IPS-18c (cell line): ENCODE measurements around the gene CHMP1A.

Experiments used
- H3K4me3 ChIP-seq: 2 replicates; pipeline ENCODE4 v1.7.0; 2013; ENCODE audit warnings: low read depth, mild to moderate bottlenecking, low read length, moderate library complexity; ENCODE audit not compliant: insufficient read depth
- H3K9me3 ChIP-seq: one replicate; pipeline ENCODE4 v1.6.1; 2013; ENCODE audit warnings: mild to moderate bottlenecking, low read length, moderate library complexity; ENCODE audit not compliant: control insufficient read depth, insufficient read depth

The CHMP1A gene

GRCh38 chr16:89618109-89618998 lies 39.2 kb downstream of the CHMP1A start:
- Histone ChIP-seq H3K4me3 (no peak overlapping the region), H3K9me3 (no peaks in the 10 kb centered on the region)

GRCh38 chr16:89617036-89617435 lies 40.5 kb downstream of the CHMP1A start:
- H3K9me3 ChIP-seq, result peaks cover 2% of the 10 kb centered on the region
- no peak overlapping the region for H3K4me3 ChIP-seq

- H3K9me3 ChIP-seq, result peaks cover 2% of the 10 kb centered on the region
- H3K4me3 ChIP-seq, result no peak overlapping the region
Measured at GRCh38 chr16:89616623-89617022, 40.9 kb downstream of the CHMP1A start.

GRCh38 chr16:89615596-89616090 lies 41.9 kb downstream of the CHMP1A start:
- Histone ChIP-seq H3K9me3 (peaks cover 2% of the 10 kb centered on the region), H3K4me3 (no peak overlapping the region)

- Histone ChIP-seq H3K9me3 (peaks cover 2% of the 10 kb centered on the region), H3K4me3 (no peak overlapping the region)
Measured at GRCh38 chr16:89615176-89615575, 42.3 kb downstream of the CHMP1A start.

GRCh38 chr16:89613954-89614459 lies 43.5 kb downstream of the CHMP1A start:
- H3K4me3 ChIP-seq, result no peak overlapping the region

GRCh38 chr16:89613231-89613953 lies 44.1 kb downstream of the CHMP1A start, which contains the start of gene DPEP1:
Gene DPEP1 (plus strand): TSS chr16:89613642. CDS start chr16:89630411, 16,769 bp downstream.
- peaks cover 2% of the 10 kb centered on the region for H3K9me3 ChIP-seq
- H3K4me3 ChIP-seq, result no peak within 1 kb of the TSS

More at GRCh38 chr16:89613954-89614459, 43.5 kb downstream of the CHMP1A start:
- H3K9me3 ChIP-seq, result peaks cover 2% of the 10 kb centered on the region

GRCh38 chr16:89612415-89613166 lies 44.9 kb downstream of the CHMP1A start:
- Histone ChIP-seq H3K9me3 (peaks cover 2% of the 10 kb centered on the region), H3K4me3 (no peak overlapping the region)

- Histone ChIP-seq H3K4me3 (no peak overlapping the region), H3K9me3 (peaks cover 2% of the 10 kb centered on the region)
Measured at GRCh38 chr16:89610108-89610453, 47.4 kb downstream of the CHMP1A start.

GRCh38 chr16:89607937-89608740 lies 49.4 kb downstream of the CHMP1A start:
- Histone ChIP-seq H3K9me3 (peaks cover 2% of the 10 kb centered on the region), H3K4me3 (no peak overlapping the region)

GRCh38 chr16:89607453-89607852 lies 50.1 kb downstream of the CHMP1A start:
- H3K9me3 ChIP-seq, result peaks cover 2% of the 10 kb centered on the region
- no peak overlapping the region for H3K4me3 ChIP-seq

GRCh38 chr16:89606006-89606405 lies 51.5 kb downstream of the CHMP1A start:
- no peak overlapping the region for H3K4me3 ChIP-seq
- H3K9me3 ChIP-seq, result peaks cover 2% of the 10 kb centered on the region

GRCh38 chr16:89605186-89605970 lies 52.1 kb downstream of the CHMP1A start:
- H3K4me3 ChIP-seq, result no peak overlapping the region

GRCh38 chr16:89604764-89605163 lies 52.7 kb downstream of the CHMP1A start:
- no peak overlapping the region for H3K4me3 ChIP-seq
- H3K9me3 ChIP-seq, result peaks cover 2% of the 10 kb centered on the region

More at GRCh38 chr16:89605186-89605970, 52.1 kb downstream of the CHMP1A start:
- peaks cover 2% of the 10 kb centered on the region for H3K9me3 ChIP-seq

- Histone ChIP-seq H3K9me3 (peaks cover 2% of the 10 kb centered on the region), H3K4me3 (no peak overlapping the region)
Measured at GRCh38 chr16:89602952-89603590, 54.4 kb downstream of the CHMP1A start.
